Breast epithelium (tissue), 4 donors: ENCODE measurements around the gene DNAJC3. TPM values are rescaled to one million over a fixed set of nuclear protein-coding genes. Genes with fewer than 3 reads are reported as not detected.

ENCODE experiments used
- DNase-seq, 2 donors: peaks; one replicate each; pipeline ENCODE4 v3.0.0-alpha.2; 2019; ENCODE audit warnings: low spot score in 2 of 2
- H3K27ac ChIP-seq, 2 donors: fragments of 200-600 bp; sonication (generic) in 1 of 2; one replicate each; pipeline ENCODE4 v1.5.1; 2016 to 2019; ENCODE audit warnings: mild to moderate bottlenecking in 1 of 2
- H3K27me3 ChIP-seq, 2 donors: fragments of 200-600 bp; sonication (generic) in 1 of 2; one replicate each; pipeline versions ENCODE4 v1.5.1 to v1.6.0; 2017 to 2019; ENCODE audit warnings: control low read depth in 1 of 2, mild to moderate bottlenecking in 1 of 2
- H3K36me3 ChIP-seq: fragments of 200-600 bp; one replicate; pipeline ENCODE4 v1.5.1; 2019
- H3K4me1 ChIP-seq, 2 donors: fragments of 200-600 bp; sonication (generic); one replicate each; pipeline ENCODE4 v1.5.1; 2016 to 2019; ENCODE audit warnings: control low read depth in 1 of 2
- H3K4me3 ChIP-seq, 3 donors: fragments of 200-600 bp; sonication (generic); 1 replicate in 2 of 3; 2 replicates in 1 of 3; pipeline ENCODE4 v1.5.1; 2016 to 2019; ENCODE audit warnings: mild to moderate bottlenecking in 3 of 3, moderate library complexity in 2 of 3
- H3K9me3 ChIP-seq, 2 donors: fragments of 200-600 bp; sonication (generic) in 1 of 2; one replicate each; pipeline ENCODE4 v1.5.1; 2016 to 2019; ENCODE audit warnings: control low read depth in 1 of 2
- POLR2A ChIP-seq: fragments of 450-650 bp; IDR thresholded peaks from one replicate; pipeline ENCODE4 v1.6.1; 2016; ENCODE audit warnings: antibody characterized with exemption, mild to moderate bottlenecking, moderate library complexity
- POLR2AphosphoS5 ChIP-seq, 3 donors: sonication (generic); formaldehyde crosslinking; IDR thresholded peaks; one replicate each; pipeline ENCODE4 v1.6.1; 2017; ENCODE audit warnings: antibody characterized with exemption in 3 of 3
- intact Hi-C: fragments of 100-400 bp; cut with DNase I; formaldehyde crosslinking; loops from one replicate; pipeline ENCODE4 v1.15.1; 2023; ENCODE audit warnings: low total_unique reads
- total RNA-seq, 3 donors: library from RNA; depleted of rRNA; stranded (reverse); fragments of >200 nt; gene quantifications; one replicate each; pipeline ENCODE4 v1.1.0, GENCODE V29; 2016
- TF ChIP-seq, protein P1 (sequence below), 3 donors: fragments of 450-650 bp; IDR thresholded peaks; one replicate each; pipeline ENCODE4 v1.5.1; 2016 to 2017; ENCODE audit warnings: antibody characterized with exemption in 3 of 3, mild to moderate bottlenecking in 3 of 3, moderate library complexity in 3 of 3

Gene DNAJC3, protein sequence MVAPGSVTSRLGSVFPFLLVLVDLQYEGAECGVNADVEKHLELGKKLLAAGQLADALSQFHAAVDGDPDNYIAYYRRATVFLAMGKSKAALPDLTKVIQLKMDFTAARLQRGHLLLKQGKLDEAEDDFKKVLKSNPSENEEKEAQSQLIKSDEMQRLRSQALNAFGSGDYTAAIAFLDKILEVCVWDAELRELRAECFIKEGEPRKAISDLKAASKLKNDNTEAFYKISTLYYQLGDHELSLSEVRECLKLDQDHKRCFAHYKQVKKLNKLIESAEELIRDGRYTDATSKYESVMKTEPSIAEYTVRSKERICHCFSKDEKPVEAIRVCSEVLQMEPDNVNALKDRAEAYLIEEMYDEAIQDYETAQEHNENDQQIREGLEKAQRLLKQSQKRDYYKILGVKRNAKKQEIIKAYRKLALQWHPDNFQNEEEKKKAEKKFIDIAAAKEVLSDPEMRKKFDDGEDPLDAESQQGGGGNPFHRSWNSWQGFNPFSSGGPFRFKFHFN
- 10 to 100 TPM; 44.3 to 62.3 (median 60.3) TPM for total RNA-seq

DNA sequence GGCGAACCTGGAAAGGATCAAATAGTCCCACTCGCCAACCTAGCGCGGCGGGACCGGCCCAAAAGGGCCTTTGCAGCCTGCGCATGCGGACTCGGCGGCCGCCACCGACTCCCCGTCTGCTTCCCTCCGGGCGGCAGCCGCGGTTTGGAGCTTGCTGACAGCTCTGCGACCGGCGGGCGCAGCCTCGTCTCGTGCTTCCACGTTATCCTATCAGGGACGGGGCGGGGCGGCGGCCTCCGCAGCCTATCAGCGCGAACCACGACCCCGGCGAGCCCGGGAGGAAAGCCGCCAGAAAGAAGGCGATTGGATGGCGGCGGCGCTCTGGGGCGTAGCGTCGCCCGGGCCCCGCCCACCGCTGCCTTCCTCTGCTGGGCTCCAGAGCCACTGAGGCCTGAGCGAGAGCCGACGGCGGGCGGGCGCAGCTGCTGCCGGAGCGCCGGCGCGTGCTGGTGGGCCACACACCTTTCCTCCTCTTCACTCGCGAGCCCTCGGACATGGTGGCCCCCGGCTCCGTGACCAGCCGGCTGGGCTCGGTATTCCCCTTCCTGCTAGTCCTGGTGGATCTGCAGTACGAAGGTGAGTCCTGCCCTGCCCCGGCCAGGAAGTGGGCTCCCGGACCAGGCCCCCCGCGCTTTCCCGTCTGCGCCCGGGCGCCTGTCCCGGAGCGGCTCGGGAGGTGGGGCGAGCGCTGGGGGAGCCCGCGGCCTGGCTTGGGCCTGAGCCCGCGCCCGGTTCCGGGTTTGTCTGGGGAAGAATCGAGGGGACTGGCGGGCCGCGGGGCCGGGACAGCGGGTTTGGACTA is at the start of gene DNAJC3:
Gene DNAJC3 (plus strand): TSS at position 378 of the 802 bp plus-strand sequence. CDS start 117 bp downstream, at position 495.
- Histone ChIP-seq H3K36me3 (no peaks in the 10 kb centered on the region), H3K4me1 (peaks cover 0 to 13% of the 10 kb centered on the region in 2 donors), H3K27ac (peak within 1 kb of the TSS; percentile 95 to 96), H3K27me3 (no peaks in the 10 kb centered on the region), H3K9me3 (peaks cover 2 to 3% of the 10 kb centered on the region in 2 donors), H3K4me3 (peak within 1 kb of the TSS; percentile 78 to 94 (median 85))
- intact Hi-C loops, result no loop called here
- DNase-seq, result peak; percentile 98 to 99
- TF ChIP-seq POLR2AphosphoS5 (IDR thresholded peaks at IDR 0.05) (peak; percentile 66 to 93 (median 83)), POLR2A (peak; percentile 89)
- TF ChIP-seq, protein P1, sequence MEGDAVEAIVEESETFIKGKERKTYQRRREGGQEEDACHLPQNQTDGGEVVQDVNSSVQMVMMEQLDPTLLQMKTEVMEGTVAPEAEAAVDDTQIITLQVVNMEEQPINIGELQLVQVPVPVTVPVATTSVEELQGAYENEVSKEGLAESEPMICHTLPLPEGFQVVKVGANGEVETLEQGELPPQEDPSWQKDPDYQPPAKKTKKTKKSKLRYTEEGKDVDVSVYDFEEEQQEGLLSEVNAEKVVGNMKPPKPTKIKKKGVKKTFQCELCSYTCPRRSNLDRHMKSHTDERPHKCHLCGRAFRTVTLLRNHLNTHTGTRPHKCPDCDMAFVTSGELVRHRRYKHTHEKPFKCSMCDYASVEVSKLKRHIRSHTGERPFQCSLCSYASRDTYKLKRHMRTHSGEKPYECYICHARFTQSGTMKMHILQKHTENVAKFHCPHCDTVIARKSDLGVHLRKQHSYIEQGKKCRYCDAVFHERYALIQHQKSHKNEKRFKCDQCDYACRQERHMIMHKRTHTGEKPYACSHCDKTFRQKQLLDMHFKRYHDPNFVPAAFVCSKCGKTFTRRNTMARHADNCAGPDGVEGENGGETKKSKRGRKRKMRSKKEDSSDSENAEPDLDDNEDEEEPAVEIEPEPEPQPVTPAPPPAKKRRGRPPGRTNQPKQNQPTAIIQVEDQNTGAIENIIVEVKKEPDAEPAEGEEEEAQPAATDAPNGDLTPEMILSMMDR (IDR thresholded peaks at IDR 0.05), result peak in 1 of 3 donors; percentile 14

DNA sequence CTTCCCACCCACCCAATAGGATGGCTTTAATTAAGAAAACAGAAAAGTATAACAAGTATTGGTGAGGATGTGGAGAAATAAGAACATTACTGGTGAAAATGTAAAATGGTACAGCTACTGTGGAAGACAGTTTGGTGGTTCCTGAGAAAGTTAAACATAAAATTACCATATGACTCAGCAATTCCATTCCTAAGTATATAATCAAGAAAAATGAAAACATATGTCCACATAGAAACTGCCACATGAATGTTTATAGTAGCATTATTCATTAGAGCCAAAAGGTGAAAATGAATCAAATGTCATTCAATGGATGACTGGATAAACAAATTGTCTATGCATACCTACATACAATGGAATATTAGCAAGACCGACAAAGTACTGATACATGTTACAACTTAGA is 49.3 kb upstream of the DNAJC3 start:
- Histone ChIP-seq H3K27ac (no peak overlapping the region), H3K9me3 (peaks cover 0 to 8% of the 10 kb centered on the region in 2 donors), H3K4me3 (no peak overlapping the region), H3K36me3 (no peaks in the 10 kb centered on the region), H3K27me3 (no peaks in the 10 kb centered on the region), H3K4me1 (no peaks in the 10 kb centered on the region)
- intact Hi-C loops, result loop anchor here (10.0 kb wide), 1 partner anchor 207 kb away; no protein-coding TSS in a partner anchor
- no peak for TF ChIP-seq POLR2A
- DNase-seq, result no peak

DNA sequence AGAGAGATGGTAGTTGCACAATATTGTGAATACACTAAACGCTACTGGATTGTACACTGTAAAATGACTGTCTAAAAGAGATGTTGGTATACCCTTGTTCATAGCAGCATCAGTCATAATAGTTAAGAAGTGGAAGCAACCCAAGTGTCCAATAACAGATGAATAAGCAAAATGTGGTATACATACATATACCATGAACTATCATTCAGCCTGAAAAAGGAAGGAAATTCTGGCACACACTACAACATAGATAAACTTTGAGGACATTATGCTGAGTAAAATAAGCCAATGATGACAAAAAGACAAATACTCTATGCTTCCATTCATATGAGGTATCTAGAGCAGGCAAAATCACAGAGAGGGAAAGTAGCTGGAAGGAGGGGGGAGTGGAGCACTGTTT is 48.5 kb upstream of the DNAJC3 start:
- TF ChIP-seq, protein P1 (IDR thresholded peaks at IDR 0.05), result no peak
- TF ChIP-seq POLR2A, result no peak
- DNase-seq, result no peak
- H3K4me3 ChIP-seq, result no peak overlapping the region
- H3K27ac ChIP-seq, result no peak overlapping the region
- peaks cover 0 to 8% of the 10 kb centered on the region in 2 donors for H3K9me3 ChIP-seq
- no peaks in the 10 kb centered on the region for H3K4me1 ChIP-seq
- intact Hi-C loops, result loop anchor here (10.0 kb wide), 1 partner anchor 206 kb away; no protein-coding TSS in a partner anchor
- no peaks in the 10 kb centered on the region for H3K27me3 ChIP-seq
- no peaks in the 10 kb centered on the region for H3K36me3 ChIP-seq

- Histone ChIP-seq H3K4me3 (no peak overlapping the region), H3K36me3 (no peaks in the 10 kb centered on the region), H3K9me3 (peaks cover 0 to 8% of the 10 kb centered on the region in 2 donors), H3K4me1 (no peaks in the 10 kb centered on the region), H3K27ac (no peak overlapping the region), H3K27me3 (no peaks in the 10 kb centered on the region)
- intact Hi-C loops, result loop anchor here (10.0 kb wide), 1 partner anchor 206 kb away; no protein-coding TSS in a partner anchor
- no peak for DNase-seq
- TF ChIP-seq POLR2A, result no peak
- TF ChIP-seq POLR2AphosphoS5 (IDR thresholded peaks at IDR 0.05), result no peak
- TF ChIP-seq, protein P1 (IDR thresholded peaks at IDR 0.05), result no peak
Observed at GRCh38 chr13:95629071-95629470, 47.9 kb upstream of the DNAJC3 start.

- Histone ChIP-seq H3K4me1 (no peaks in the 10 kb centered on the region), H3K27ac (no peak overlapping the region), H3K27me3 (no peaks in the 10 kb centered on the region), H3K36me3 (no peaks in the 10 kb centered on the region), H3K9me3 (peaks cover 0 to 8% of the 10 kb centered on the region in 2 donors), H3K4me3 (no peak overlapping the region)
- no peak for TF ChIP-seq POLR2A
- TF ChIP-seq, protein P1 (IDR thresholded peaks at IDR 0.05), result no peak
- no peak for TF ChIP-seq POLR2AphosphoS5 (IDR thresholded peaks at IDR 0.05)
- DNase-seq, result no peak
- intact Hi-C loops, result no loop called here
Observed at GRCh38 chr13:95630593-95630992, 46.3 kb upstream of the DNAJC3 start.
